Suprapubic skin (tissue), 4 donors: ENCODE results near the gene EIF5.

Source experiments
- EP300 ChIP-seq: sonication (generic); formaldehyde crosslinking; IDR thresholded peaks from one replicate; pipeline ENCODE4 v1.6.1; 2017; ENCODE audit warnings: antibody characterized with exemption
- POLR2AphosphoS5 ChIP-seq, 3 donors: sonication (generic); formaldehyde crosslinking; IDR thresholded peaks; one replicate each; pipeline ENCODE4 v1.6.1; 2017; ENCODE audit warnings: antibody characterized with exemption in 3 of 3
- TF ChIP-seq, protein P1 (sequence below), 2 donors: fragments of 200-600 bp in 1 of 2; fragments of 450-650 bp in 1 of 2; sonication (generic) in 1 of 2; IDR thresholded peaks; one replicate each; pipeline ENCODE4 v1.5.1; 2016 to 2019; ENCODE audit warnings: antibody characterized with exemption in 2 of 2, mild to moderate bottlenecking in 1 of 2, moderate library complexity in 1 of 2

- TF ChIP-seq, protein P1, sequence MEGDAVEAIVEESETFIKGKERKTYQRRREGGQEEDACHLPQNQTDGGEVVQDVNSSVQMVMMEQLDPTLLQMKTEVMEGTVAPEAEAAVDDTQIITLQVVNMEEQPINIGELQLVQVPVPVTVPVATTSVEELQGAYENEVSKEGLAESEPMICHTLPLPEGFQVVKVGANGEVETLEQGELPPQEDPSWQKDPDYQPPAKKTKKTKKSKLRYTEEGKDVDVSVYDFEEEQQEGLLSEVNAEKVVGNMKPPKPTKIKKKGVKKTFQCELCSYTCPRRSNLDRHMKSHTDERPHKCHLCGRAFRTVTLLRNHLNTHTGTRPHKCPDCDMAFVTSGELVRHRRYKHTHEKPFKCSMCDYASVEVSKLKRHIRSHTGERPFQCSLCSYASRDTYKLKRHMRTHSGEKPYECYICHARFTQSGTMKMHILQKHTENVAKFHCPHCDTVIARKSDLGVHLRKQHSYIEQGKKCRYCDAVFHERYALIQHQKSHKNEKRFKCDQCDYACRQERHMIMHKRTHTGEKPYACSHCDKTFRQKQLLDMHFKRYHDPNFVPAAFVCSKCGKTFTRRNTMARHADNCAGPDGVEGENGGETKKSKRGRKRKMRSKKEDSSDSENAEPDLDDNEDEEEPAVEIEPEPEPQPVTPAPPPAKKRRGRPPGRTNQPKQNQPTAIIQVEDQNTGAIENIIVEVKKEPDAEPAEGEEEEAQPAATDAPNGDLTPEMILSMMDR (IDR thresholded peaks at IDR 0.05), result no peak
- TF ChIP-seq EP300 (no peak), POLR2AphosphoS5 (IDR thresholded peaks at IDR 0.05) (no peak)
Observed at GRCh38 chr14:103312006-103312635, 21.9 kb upstream of the EIF5 start.
